DMS 273 treated with DMSO at 0.1 percent for 48 hours (cell line): ENCODE results near the gene TFAM.

Source experiments
- DNase-seq: peaks from one replicate; lab custom pipeline; 2025; lab: John Stamatoyannopoulos, UW

TFAM gene

DNA sequence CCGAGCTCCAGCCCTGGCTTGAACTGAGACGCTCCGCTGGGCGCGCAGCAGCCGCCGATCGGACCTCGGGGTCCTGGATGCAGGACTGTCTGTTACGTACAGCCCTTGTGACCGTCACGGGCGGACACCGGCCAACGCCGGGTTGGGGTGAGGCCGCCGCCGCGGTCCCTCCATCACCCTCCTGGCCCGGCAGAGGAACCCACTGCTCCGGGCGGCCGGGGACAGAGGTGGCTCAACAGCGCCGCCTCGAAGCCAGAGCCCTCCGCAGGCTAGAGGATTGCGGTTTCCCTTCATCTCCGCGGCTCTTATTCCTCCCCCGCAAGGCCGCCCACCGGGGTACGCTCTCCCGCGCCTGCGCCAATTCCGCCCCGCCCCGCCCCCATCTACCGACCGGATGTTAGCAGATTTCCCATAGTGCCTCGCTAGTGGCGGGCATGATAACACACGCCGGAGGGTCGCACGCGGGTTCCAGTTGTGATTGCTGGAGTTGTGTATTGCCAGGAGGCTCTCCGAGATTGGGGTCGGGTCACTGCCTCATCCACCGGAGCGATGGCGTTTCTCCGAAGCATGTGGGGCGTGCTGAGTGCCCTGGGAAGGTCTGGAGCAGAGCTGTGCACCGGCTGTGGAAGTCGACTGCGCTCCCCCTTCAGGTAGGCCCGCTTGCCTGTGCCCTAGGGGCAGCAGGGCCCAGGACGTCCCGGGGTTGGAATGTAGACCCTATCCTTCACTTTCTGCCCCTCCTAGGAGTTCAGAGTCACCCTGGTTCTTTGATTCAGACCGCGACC is at the start of gene TFAM:
Gene TFAM, plus strand, starts transcription at position 412 of the 785 bp plus-strand sequence. Its CDS starts 138 bp downstream, at position 550.
- peak; percentile 77 for DNase-seq

DNA sequence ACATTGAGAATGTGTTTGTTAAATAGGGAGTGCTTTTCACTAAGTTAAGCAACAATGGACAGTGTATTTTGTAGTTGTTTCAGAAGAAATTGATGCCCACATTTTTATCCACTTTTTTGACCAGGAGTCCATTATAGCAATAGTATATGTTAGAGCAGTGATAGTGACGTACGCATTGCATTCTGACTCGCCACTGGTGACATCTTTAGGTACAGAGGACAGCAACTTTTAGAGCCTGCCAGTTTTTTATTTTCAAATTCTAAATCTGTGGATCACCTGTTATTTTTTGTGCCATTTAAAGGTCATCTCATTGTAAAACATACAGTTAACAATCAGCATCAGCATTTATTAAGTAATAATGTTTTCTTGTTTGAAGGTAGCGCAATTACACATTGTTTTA is 49.0 kb upstream of the TFAM start:
- DNase-seq: no peak

DNA sequence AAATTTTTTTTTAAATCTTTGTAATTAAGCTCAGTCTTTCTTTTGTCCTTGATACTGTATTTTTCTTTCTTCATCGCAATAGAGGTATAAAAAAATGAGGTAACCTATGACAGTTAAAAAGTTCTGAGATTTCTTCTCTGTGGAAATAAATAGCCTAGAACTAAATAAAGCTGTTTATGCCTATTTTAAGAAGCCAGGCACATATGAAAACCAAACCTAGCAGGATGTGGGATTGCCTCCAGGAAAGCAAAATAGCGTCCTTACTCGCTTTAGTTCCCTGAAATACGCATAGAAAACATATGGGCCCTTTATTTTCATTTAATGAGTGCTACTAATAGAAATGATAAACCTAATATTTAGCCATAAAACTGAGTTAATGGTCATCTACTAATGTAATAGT is 43.8 kb upstream of the TFAM start:
- no peak for DNase-seq

DNA sequence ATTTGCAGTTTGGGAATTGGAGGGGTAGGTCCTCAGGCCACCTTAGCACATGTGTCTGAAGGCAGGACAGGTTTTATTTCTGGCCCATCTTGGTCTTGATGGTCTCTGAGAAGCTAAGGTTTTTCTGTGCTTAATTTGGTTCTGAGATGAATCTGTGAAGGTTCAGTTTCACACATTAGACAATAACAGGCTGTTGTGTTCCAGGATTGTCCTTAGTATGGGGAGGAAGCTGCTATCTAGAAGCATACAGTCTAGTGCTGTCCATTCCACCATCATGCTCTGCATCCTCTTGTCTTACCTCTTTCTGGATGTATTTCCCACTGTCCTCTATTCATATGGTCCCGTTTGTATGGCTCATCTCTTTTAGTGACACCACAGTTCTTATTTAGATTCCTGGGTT is 43.3 kb upstream of the TFAM start:
- DNase-seq: no peak

DNA sequence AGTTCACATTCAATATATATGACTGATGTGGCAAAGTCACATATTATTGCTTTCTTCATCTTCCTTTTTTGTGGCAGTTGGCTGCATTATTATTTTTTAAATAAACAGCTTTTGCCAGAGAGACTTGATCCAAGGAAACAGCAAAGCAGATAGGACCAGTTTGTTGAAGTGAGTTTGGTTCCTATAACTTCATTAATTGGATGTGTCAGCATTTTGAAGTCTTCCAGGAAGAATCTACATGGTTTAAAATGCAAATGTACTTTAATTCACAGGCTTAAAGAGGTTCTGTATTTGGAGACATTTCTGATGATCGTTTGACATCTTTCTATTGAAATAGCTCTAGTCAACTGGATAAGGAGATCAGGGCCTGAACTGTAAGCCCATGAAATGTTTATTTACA is 37.2 kb upstream of the TFAM start:
- no peak for DNase-seq

DNA sequence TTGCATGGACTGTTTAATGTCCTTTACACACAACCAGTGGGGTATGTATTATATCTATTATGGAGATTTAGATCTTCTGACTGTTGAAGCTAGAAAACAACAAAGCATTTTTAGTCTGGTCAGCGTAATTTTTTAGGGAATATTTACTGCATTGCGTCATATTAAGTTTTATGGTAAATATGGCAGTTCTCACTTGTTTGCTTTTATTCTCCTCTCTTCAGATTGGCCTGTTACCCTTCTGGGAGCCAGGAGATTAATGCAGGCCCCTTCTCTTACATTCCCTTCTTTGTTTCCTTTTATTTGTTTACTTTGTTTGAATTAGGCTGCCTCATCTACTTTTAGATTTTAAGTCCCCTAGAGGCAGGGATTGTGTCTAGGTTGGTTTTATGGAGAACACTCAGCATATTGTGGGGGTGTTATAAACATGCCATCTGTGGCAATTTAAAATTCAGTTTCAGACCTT is 36.6 kb upstream of the TFAM start:
- DNase-seq: no peak

DNA sequence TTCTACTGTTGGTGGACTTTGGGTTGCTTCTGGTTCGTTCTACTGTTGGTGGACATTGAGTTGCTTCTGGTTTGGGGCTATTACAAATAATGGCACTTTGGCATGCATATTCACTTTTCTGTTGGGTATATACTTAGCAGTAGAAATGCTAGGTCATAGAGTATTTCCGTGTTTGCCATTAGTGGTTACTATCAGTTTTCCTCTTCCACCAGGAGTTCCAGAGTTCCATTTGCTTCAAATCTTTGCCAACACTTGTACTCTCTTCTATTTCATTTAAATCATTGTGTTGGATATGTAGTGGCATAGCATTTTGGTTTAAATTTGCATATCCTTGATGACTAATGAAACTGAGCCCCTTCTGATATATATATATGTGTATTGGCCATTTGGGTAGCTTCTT is 35.2 kb upstream of the TFAM start:
- DNase-seq: no peak

DNA sequence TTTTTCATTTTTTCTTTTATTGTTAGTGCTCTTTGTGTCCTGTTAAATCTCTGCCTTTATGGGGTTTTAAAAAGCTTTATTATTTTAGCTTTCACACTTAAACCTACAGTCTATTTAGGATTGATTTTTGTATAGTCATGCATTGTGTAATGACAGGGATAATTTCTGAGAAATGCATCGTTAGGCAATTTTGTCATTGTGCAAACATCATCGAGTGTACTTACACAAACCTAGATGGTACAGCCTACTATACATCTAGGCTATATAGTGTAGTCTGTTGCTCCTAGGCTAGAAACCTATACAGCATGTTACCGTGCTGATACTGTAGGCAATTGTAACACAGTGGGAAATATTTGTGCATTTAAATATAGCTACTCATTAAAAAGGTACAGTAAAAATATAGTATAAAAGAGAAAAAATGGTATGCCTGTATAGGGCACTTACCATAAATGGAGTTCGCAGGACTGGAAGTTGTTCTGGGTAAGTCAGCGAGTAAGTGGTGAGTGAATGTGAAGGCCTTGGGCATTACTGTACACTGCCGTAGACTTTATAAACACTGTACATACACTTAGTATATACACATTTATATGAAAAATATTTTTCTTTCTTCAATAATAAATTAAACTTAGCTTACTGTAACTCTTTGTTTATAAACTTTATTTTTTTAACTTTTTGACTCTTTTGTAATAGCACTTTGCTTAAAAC is 34.4 kb upstream of the TFAM start:
- DNase-seq: no peak

DNA sequence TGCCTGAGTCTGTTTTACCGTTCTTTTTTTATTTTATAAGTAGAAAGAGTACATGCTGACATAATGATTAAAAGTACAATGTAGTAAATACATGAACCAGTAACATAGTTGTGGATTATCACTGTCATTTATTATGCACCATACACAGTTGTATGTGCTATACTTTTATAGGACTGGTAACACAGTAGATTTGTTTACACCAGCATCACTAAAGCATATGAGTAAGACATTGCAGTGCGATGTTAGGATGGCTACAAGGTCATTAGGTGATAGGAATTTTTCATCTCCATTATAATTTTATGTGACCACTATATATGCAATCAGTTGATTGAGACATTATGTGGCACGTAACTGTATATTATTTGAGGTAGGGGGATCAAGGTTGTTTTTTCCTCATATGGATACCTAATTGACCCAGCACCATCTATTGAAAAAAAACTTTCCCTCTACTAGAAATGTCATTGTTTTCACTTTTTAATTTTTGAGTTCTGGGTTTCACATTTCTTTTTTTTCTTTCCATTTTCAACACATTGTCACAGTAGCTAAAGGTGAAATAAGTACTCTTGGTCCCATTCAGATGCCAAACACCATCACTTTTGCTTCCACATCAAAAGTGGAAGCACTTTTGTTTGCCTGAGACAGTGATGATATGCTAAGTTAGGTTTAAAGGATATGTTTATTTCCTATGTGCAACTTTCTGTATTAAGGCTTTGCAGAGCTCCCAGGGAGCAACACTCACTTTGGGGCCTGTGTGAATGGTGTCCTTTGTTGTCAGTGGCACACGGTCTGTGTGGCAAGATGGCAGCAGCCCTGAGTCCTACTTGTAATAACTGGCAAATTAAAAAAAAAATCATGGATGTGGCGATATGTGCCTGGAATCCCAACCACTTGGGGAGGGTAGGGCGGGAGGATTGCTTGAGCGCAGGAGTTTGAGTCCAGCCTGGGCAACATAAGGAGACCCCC is 33.3 kb upstream of the TFAM start:
- no peak for DNase-seq

DNA sequence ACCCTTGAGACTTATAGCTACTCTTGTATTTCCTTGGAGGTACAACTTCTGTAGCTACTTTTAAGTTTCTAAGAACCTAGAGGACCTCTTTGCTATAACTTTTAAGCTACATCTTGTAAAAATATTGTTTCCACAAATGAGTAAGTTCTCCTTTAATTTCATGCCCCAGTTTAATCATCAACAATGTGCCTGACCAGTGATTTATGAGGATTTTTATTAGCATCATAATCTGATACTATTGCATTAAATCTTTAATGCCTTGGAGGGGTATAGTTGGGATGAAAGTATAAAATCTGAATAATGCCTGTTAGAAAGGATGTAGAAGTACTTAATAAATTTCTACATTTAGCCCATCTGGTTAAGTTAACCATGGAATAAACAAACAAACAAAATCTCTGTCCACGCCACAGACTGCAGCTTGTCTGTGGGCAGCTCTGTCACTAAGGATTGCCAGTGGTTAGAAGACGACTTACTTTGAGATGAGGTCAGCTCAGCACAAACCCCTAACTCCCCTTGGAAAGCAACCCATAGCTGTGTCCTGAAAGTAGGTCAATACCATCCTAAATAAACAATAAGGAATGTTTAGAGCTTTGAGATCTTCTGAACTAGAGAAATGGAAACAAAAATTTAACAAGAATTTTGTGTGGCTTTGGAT is 32.1 kb upstream of the TFAM start:
- DNase-seq: no peak

DNA sequence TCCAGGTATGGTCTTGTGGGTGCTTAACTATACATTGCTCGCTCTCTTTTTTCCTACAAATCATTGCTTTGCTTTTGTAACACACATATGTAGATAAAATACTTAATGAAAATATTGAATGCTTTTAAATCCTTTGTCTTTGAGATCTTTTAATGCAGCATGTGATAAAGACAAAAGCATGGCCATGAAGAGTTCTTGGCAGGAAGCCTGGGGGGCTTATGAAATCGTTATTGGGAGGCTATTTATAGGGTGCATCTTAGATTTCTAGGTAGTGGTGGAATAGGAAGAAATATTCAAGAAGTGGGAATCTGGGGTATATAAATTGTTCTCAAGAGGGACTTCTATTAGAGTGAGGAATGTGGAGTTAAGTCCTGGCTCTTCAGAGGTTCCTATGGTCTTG is 28.5 kb upstream of the TFAM start:
- no peak for DNase-seq

DNA sequence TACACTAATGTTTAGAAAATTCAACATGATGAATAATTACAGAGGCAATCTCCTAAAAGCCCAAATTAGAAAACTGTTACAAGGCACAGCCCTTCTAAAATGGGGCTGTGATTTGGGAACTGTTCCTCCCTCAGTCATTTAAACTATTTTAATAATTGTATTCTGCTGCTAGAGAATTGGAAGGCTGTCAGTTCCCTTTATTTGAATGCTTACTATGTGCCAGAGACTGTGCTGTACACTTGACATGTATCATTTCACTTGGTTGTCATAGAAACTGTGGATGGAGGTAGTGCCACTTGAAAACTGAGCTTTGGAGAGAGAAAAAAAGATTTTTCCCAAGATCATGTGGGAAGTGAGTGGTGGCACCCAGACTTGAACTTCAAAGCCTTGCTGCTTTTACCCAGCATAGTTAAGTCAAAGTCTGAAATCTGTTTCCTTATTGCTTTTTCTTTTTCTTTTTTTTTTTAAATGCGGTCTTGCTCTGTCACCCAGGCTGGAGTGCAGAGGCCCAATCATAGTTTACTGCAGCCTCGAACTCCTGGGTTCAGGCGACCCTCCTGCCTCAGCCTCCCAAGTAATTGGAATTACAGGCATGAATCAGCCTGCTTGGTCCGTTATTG is 26.8 kb upstream of the TFAM start:
- no peak for DNase-seq

DNA sequence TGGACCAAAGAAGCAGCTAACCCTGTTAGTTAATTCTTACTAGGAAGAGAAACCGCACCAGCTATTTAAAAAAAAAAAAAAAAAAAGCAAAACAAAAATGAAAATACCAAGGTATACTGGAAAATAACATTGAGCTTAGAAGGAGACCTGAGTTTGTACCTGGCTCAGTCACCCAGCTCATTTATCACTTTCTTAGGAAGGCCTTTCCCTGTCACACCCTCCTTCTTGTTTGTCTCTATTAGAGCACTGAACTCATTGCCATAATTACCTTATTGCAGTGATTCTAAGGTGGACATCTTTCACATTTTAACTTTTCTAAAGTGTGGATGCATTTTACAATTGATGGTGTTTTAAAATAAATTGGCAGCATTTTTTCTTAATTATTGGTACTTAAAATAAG is 26.3 kb upstream of the TFAM start:
- no peak for DNase-seq

DNA sequence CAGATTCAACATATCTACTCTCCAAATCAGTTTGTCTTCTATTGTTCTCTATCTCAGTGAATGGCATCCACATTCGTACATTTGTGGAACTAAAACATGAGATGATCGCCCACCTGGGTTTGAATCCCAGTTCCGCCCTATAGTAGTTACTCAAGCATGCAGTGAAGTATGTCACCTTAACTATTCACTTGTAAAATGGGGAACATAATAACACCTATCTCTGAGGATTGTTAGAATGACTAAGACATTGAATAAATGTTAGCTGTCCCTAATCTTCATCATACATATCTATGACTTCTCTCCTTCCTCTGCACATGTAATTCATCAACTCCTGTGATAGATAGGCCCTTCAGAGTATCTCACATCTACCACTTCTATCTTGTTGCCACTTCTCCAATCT is 25.7 kb upstream of the TFAM start:
- no peak for DNase-seq

DNA sequence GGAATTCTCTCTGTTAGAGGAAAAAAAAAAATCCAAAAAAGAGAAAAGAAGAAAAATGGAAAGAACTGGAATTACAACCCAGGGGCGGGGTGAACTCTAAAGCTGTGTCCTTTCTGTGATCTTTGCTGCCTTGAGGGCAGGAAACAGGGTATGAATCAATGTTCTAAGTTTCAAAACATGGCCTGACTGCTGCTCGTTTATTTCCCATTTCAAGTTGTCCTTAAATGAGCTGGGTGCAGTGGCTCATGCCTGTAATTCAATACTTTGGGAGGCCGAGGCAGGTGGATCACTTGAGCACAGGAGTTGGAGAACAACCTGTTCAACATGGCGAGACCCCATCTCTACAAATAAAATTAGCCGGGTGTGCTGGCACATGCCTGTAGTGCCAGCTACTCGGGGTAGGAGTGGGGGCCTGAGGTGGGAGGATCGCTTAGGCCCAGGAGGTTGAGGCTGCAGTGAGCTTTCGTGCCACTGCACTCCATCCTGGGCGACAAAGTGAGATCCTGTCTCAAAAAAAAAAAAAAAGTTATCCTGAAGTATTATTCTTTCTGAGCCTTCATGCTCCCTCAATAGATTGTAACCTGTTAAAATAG is 24.7 kb upstream of the TFAM start:
- no peak for DNase-seq

DNA sequence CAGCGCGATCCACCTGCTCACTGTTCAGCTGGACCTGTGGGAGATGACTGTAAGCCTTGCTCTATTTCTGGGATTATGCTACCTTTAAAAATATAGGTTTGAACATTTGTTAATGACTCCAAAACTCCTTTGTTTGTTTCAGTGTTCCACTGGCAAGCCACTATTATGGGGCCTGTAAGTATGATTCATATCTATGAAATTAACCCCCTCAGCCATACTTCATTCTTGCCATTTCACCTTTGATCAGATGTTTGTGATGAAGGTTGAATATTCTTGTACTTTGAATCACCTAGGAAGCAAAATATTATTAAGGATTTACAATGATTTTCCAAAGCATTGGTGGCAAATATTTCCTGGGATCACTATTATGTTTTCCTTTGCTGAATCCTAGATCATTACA is 23.9 kb upstream of the TFAM start:
- no peak for DNase-seq

DNA sequence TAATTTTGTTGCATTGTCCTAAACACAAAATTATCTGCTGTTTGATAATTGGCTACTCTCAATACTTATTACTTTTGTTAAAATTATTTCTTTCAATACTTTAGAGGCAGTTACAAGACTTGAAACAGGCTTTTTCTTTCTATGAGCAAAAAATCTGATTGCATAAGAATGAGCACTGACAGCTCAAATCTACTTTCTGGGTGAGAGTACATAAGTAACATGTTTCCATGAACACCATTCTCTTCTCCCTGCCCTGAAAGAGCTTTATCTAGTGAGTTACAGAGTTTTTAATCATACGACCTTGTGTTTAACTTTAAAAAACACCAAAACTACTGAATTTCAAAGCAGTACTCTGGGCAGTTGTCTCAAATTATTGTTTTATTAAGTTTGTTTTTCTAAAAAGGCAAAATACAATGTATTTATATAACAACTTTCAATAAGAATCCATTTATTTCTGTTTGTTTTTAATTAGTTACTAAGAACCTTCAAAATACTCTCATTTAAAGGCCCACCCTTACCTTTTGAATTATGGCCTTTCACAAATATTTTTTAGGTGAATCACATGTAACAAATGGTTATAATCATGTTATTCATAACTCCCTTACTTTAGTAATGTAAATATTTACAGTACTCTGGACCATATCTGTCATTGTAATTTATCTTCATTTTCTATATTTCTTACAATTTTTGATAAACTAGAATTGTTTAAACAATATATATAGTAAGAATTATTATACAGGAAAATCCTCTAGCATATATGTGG is 23.0 kb upstream of the TFAM start:
- no peak for DNase-seq

DNA sequence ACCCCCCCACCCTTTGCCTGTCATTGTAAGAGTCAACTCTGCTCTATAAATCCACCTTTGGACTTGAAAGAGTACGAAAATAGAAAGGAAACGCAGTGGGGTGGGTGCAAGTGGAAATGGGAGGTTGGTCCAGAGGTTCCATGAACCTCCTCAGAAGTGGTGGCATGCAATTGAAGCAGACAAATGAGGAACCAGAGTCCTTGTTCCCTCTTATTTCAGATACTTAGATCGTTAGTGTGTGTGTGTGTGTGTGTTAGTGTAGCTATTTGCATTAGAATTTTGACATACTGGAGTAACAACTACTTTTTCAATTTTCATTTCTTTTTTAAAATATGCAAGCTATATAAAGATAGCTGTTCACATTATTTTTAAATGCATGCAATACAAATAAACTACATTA is 18.1 kb upstream of the TFAM start:
- no peak for DNase-seq

DNA sequence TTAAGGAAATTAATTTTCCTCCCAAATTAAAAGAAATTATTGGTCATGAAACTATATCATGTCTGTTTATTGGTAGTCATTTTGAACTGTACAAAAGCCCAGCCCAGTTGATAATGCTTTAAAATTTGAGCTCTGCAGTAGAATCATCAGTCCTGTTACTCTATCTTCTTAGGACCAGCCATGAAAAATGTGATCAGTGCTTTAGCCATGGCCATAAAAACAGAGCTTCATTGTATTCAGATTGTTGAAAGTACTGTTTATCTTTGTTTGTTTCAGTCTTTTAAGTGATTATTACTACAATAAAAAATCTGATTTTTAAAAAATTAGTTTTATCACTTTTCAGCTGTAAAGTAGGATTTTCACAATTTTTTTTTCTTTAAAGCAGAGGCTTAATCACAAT is 13.7 kb upstream of the TFAM start:
- DNase-seq: no peak
